Panc1 (cell line): ENCODE data around the gene ITGA11. TPM values are rescaled to one million over a fixed set of nuclear protein-coding genes. Genes with fewer than 3 reads are reported as not detected.

Source experiments
- ATAC-seq: fragments of 200-7000 bp; cut with Tn5 transposase; 2 replicates; pipeline ENCODE4 v1.9.1; 2020; ENCODE audit warnings: mild to moderate bottlenecking, moderate library complexity
- BruUV-seq: library from RNA; stranded (reverse); fragments of 400-500 nt; replicated peaks from 2 replicates; lab custom pipeline; 2021; lab: Mats Ljungman, UMichigan
- CTCF ChIA-PET: fragments of 300-600 bp; sonication (Branson Sonifier 250); formaldehyde crosslinking; loops from one replicate; lab custom pipeline; 2022; ENCODE audit warnings: antibody characterized with exemption; lab: Charles Lee
- POLR2A ChIA-PET: fragments of 300-600 bp; sonication (Branson Sonifier 250); formaldehyde crosslinking; loops from one replicate; lab custom pipeline; 2022; ENCODE audit warnings: antibody characterized with exemption; lab: Charles Lee
- DNase-seq: peaks from one replicate; pipeline ENCODE4 v3.0.0-alpha.2; 2010; ENCODE audit warnings: low read depth, low spot score
- H3K27ac ChIP-seq: 2 replicates; pipeline ENCODE4 v1.5.1; 2011; ENCODE audit warnings: mild to moderate bottlenecking, low read length, inconsistent platforms
- H3K27me3 ChIP-seq: fragments of 200-500 bp; sonication (Bioruptor generic); 2 replicates; pipeline ENCODE4 v1.6.0; 2014; ENCODE audit warnings: low read length, inconsistent platforms; ENCODE audit not compliant: control insufficient read depth, insufficient read depth
- H3K36me3 ChIP-seq: fragments of 200-500 bp; sonication (Bioruptor generic); 2 replicates; pipeline ENCODE4 v1.5.1; 2014; ENCODE audit warnings: inconsistent platforms, mild to moderate bottlenecking, low read length, moderate library complexity; ENCODE audit not compliant: control insufficient read depth, insufficient read depth
- H3K4me1 ChIP-seq: 2 replicates; pipeline ENCODE4 v1.5.1; 2011; ENCODE audit warnings: inconsistent platforms, mild to moderate bottlenecking, low read length, moderate library complexity; ENCODE audit not compliant: control insufficient read depth, insufficient read depth
- H3K4me3 ChIP-seq, 2 experiments: 2 replicates each; pipeline ENCODE4 v1.5.1; 2011 to 2012; ENCODE audit warnings: low read depth in 2 of 2, low read length in 2 of 2, mild to moderate bottlenecking in 2 of 2, inconsistent platforms in 1 of 2, moderate library complexity in 1 of 2
- H3K9me3 ChIP-seq: fragments of 200-500 bp; sonication (Bioruptor generic); 2 replicates; pipeline ENCODE4 v1.5.1; 2014; ENCODE audit warnings: low read depth, mild to moderate bottlenecking, inconsistent platforms, low read length, moderate library complexity; ENCODE audit not compliant: control insufficient read depth, insufficient read depth
- POLR2AphosphoS5 ChIP-seq: IDR thresholded peaks from 2 replicates; pipeline ENCODE4 v1.6.1; 2012; ENCODE audit warnings: mild to moderate bottlenecking, low read depth, low read length, moderate library complexity
- SIN3A ChIP-seq: IDR thresholded peaks from 2 replicates; pipeline ENCODE4 v1.6.1; 2012; ENCODE audit warnings: low read depth, mild to moderate bottlenecking, low read length, moderate library complexity, borderline replicate concordance; ENCODE audit not compliant: insufficient read depth
- TCF7L2 ChIP-seq: IDR thresholded peaks from 2 replicates; pipeline ENCODE4 v1.6.1; 2011; ENCODE audit warnings: mild to moderate bottlenecking, low read depth, low read length, inconsistent platforms
- in situ Hi-C: cut with HindIII; loops from 2 replicates; pipeline ENCODE4 v1.10.0; 2016; ENCODE audit warnings: low sequenced_read_pairs, low pct_unique_long_range_greater_than_20kb
- intact Hi-C: fragments of 100-400 bp; cut with micrococcal nuclease; formaldehyde crosslinking; loops from one replicate; pipeline ENCODE4 v1.10.0; 2022; ENCODE audit not compliant: unreplicated experiment
- total RNA-seq: library from RNA; stranded (reverse); gene quantifications from one replicate; pipeline ENCODE4 v1.2.1, GENCODE V29; 2021; ENCODE audit not compliant: unreplicated experiment
- TF ChIP-seq, protein P1 (sequence below): fragments of 450-650 bp; IDR thresholded peaks from 2 replicates; pipeline ENCODE4 v1.5.1; 2017; ENCODE audit warnings: mild to moderate bottlenecking
- TF ChIP-seq, protein P2 (sequence below), 2 experiments: IDR thresholded peaks; 2 replicates each; pipeline ENCODE4 v1.6.1; 2011 to 2012; ENCODE audit warnings: low read depth in 2 of 2, control low read depth in 1 of 2, low read length in 1 of 2, mild to moderate bottlenecking in 1 of 2, moderate library complexity in 1 of 2; ENCODE audit not compliant: insufficient read depth in 1 of 2

The ITGA11 gene
- total RNA-seq, 1 experiment from 2014 or later = 0.28 TPM

DNA sequence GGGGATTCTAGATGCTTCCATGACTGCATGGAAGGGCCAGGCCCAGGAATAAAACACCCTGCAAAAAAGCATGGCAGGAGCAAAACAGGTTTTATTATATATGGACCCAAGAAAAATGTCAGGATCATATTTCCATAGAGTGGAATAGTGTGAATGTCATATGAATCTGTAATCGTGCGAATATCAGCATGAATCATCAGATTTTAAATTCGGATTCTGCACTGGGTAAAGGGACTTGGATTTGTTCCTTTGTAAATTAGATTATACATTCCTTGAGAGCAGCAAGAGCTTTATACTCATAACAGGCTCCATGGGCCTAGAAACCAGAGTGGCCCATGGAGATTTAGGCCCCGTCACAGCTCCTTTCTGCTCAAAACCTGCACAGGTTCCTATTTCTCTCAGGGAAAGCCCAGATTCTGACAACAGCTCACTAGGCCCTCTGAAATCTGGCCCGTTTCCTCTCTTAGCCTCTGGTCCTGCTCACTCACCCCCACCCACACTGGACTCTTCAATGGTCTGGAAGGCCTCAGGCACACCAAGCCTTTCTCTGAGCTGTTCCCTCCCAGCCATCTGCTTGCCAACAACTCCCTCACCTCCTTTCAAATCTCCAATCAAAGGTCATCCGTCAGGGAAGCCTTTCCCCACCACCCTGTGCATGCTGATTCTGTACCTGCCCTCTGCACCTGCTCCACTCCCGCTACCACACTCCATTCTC lies 78.4 kb downstream of the ITGA11 start:
- Histone ChIP-seq H3K27ac (no peak overlapping the region), H3K4me1 (peaks cover 3% of the 10 kb centered on the region; the same call in 1 of the 2 replicates), H3K9me3 (peaks cover 5% of the 10 kb centered on the region; the same call in 1 of the 2 replicates), H3K36me3 (no peaks in the 10 kb centered on the region), H3K4me3 (no peak overlapping the region), H3K27me3 (no peaks in the 10 kb centered on the region)
- no TSS peak for BruUV-seq
- ChIA-PET CTCF (interaction anchor here (0.7 kb wide), 1 partner anchor 103 kb away, joined by 3 read pairs; no protein-coding TSS in a partner anchor), POLR2A (no interaction called here)
- DNase-seq (no peak), ATAC-seq (no peak)
- TF ChIP-seq POLR2AphosphoS5 (no peak), SIN3A (no peak), TCF7L2 (no peak)
- TF ChIP-seq, protein P1, sequence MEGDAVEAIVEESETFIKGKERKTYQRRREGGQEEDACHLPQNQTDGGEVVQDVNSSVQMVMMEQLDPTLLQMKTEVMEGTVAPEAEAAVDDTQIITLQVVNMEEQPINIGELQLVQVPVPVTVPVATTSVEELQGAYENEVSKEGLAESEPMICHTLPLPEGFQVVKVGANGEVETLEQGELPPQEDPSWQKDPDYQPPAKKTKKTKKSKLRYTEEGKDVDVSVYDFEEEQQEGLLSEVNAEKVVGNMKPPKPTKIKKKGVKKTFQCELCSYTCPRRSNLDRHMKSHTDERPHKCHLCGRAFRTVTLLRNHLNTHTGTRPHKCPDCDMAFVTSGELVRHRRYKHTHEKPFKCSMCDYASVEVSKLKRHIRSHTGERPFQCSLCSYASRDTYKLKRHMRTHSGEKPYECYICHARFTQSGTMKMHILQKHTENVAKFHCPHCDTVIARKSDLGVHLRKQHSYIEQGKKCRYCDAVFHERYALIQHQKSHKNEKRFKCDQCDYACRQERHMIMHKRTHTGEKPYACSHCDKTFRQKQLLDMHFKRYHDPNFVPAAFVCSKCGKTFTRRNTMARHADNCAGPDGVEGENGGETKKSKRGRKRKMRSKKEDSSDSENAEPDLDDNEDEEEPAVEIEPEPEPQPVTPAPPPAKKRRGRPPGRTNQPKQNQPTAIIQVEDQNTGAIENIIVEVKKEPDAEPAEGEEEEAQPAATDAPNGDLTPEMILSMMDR = no peak
- TF ChIP-seq, protein P2, sequence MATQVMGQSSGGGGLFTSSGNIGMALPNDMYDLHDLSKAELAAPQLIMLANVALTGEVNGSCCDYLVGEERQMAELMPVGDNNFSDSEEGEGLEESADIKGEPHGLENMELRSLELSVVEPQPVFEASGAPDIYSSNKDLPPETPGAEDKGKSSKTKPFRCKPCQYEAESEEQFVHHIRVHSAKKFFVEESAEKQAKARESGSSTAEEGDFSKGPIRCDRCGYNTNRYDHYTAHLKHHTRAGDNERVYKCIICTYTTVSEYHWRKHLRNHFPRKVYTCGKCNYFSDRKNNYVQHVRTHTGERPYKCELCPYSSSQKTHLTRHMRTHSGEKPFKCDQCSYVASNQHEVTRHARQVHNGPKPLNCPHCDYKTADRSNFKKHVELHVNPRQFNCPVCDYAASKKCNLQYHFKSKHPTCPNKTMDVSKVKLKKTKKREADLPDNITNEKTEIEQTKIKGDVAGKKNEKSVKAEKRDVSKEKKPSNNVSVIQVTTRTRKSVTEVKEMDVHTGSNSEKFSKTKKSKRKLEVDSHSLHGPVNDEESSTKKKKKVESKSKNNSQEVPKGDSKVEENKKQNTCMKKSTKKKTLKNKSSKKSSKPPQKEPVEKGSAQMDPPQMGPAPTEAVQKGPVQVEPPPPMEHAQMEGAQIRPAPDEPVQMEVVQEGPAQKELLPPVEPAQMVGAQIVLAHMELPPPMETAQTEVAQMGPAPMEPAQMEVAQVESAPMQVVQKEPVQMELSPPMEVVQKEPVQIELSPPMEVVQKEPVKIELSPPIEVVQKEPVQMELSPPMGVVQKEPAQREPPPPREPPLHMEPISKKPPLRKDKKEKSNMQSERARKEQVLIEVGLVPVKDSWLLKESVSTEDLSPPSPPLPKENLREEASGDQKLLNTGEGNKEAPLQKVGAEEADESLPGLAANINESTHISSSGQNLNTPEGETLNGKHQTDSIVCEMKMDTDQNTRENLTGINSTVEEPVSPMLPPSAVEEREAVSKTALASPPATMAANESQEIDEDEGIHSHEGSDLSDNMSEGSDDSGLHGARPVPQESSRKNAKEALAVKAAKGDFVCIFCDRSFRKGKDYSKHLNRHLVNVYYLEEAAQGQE (IDR thresholded peaks at IDR 0.05; ENCODE audit: insufficient read depth in 1 of 2, low read depth in 2 of 2, low read length in 1 of 2) = no peak
- in situ Hi-C loops (no loop called here), intact Hi-C loops (no loop called here)

DNA sequence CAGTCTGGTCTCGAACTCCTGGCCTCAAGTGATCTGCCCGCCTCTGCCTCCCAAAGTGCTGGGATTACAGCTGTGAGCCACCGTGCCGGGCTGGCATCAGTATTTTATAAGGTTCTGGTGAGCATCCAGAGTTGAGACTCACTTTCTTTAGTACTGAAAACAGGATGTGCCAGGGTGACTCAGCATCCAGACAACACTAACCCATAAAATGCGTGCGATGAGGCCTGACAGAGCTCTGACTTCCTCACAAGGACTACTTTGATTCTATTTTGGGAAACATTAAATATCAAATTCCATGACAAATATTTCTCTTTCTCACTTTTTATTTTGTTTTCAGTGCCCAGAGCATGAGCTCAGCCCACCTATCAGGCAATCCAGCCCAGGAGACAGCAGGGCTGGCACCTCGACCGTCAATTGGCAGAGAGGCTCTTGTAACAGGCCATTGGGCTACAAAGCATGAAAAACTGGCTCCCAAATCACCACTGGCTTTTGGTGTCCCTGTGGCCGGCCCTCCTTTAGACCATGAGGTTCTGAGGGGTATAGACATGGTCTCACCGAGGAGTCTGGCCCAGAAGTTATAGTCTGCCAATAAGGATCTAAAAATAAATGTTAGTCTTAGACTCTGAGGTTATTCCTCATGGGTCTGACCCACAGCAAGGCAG lies 79.4 kb downstream of the ITGA11 start:
- in situ Hi-C loops (no loop called here), intact Hi-C loops (no loop called here)
- no peaks in the 10 kb centered on the region for H3K36me3 ChIP-seq
- CTCF ChIA-PET = no interaction called here
- peaks cover 3% of the 10 kb centered on the region; the same call in 1 of the 2 replicates for H3K9me3 ChIP-seq
- ATAC-seq (peak; percentile 89), DNase-seq (peak; percentile 89)
- no peak overlapping the region for H3K4me3 ChIP-seq
- no TSS peak for BruUV-seq
- TF ChIP-seq POLR2AphosphoS5 (no peak), SIN3A (no peak), TCF7L2 (no peak)
- TF ChIP-seq, protein P2 (IDR thresholded peaks at IDR 0.05; ENCODE audit: insufficient read depth in 1 of 2, low read depth in 2 of 2, low read length in 1 of 2) = no peak
- TF ChIP-seq, protein P1 = no peak
- H3K27me3 ChIP-seq = no peaks in the 10 kb centered on the region
- H3K27ac ChIP-seq = peak overlapping the region; percentile 8; the same call in 1 of the 2 replicates
- peaks cover 3% of the 10 kb centered on the region; the same call in 1 of the 2 replicates for H3K4me1 ChIP-seq
- POLR2A ChIA-PET = no interaction called here
